Activated CD4-positive, alpha-beta memory T cell treated with anti-CD3 and anti-CD28 coated beads, Interleukin-2, amount 10 ng/mL, durations not matched to agents 7 days and 5 days (primary cell): ENCODE measurements around the gene TESK2. TPM values are rescaled to one million over a fixed set of nuclear protein-coding genes. Genes with fewer than 3 reads are reported as not detected.
"Not testable (repeated sequence)": the region's sequence is repeated elsewhere in the genome, so short reads cannot be mapped to it uniquely, and the experiment has no call there.

Source experiments
- CTCF ChIA-PET: fragments of 350-600 bp; sonication (Branson Sonifier 250); formaldehyde crosslinking; loops from one replicate; lab custom pipeline; 2021; ENCODE audit warnings: antibody characterized with exemption, inconsistent platforms; lab: Charles Lee
- POLR2A ChIA-PET: fragments of 350-600 bp; sonication (Branson Sonifier 250); formaldehyde crosslinking; loops from one replicate; lab custom pipeline; 2021; ENCODE audit warnings: antibody characterized with exemption; lab: Charles Lee
- DNase-seq: peaks from one replicate; pipeline ENCODE4 v3.0.0-alpha.2; 2020
- H3K27ac Mint-ChIP-seq: one replicate; pipeline ENCODE4 v1.8.0; 2021; ENCODE audit warnings: mild to moderate bottlenecking, mixed read lengths
- H3K27me3 Mint-ChIP-seq: one replicate; pipeline ENCODE4 v1.8.0; 2021; ENCODE audit warnings: mixed read lengths
- H3K36me3 Mint-ChIP-seq: one replicate; pipeline ENCODE4 v1.8.0; 2021; ENCODE audit warnings: low read depth, mixed read lengths
- H3K4me1 Mint-ChIP-seq: one replicate; pipeline ENCODE4 v1.8.0; 2021; ENCODE audit warnings: mixed read lengths
- H3K4me3 Mint-ChIP-seq: one replicate; pipeline ENCODE4 v1.8.0; 2021; ENCODE audit warnings: mild to moderate bottlenecking, mixed read lengths
- H3K9me3 Mint-ChIP-seq: one replicate; pipeline ENCODE4 v1.8.0; 2021; ENCODE audit warnings: mixed read lengths
- total RNA-seq, 2 experiments: library from RNA; stranded (reverse); gene quantifications; one replicate each; pipeline ENCODE4 v1.2.3, GENCODE V29; 2021

Gene TESK2
- total RNA-seq, 2 experiments from 2014 or later = 3.7 to 4.3 TPM

- no peaks in the 10 kb centered on the region for H3K36me3 Mint-ChIP-seq
- no peak for DNase-seq
- H3K4me1 Mint-ChIP-seq = peaks cover 19% of the 10 kb centered on the region
- H3K27me3 Mint-ChIP-seq = no peaks in the 10 kb centered on the region
- no peak overlapping the region for H3K4me3 Mint-ChIP-seq
- no peak overlapping the region for H3K27ac Mint-ChIP-seq
- ChIA-PET CTCF (no interaction called here), POLR2A (no interaction called here)
- H3K9me3 Mint-ChIP-seq = no peaks in the 10 kb centered on the region
Observed at GRCh38 chr1:45395051-45395450, 95.9 kb downstream of the TESK2 start.

DNA sequence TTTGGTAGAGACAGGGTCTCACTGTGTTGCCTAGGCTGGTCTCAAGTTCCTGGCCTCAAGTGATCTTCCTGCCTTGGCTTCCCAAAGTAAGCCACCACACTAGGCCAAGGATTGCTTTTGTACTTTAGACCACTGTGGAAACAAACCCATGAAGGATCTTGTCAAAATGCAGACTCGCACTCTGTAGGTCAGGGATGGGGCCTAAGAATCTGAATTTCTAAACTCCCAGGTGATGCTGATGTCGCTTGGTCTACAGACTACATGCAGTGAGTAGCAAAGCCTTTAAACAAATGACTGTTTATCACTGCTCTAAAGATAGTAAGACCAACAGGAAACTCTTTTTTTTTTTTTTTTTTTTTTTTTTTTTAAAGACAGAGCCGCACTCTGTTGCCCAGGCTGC is 96.6 kb downstream of the TESK2 start:
- CTCF ChIA-PET = no interaction called here
- no peak overlapping the region for H3K4me3 Mint-ChIP-seq

GRCh38 chr1:45393718-45394302 is 97.2 kb downstream of the TESK2 start:
- CTCF ChIA-PET = interaction anchor here (0.7 kb wide), 1 partner anchor 12 kb away, joined by 3 read pairs; no protein-coding TSS in a partner anchor
- peak overlapping the region; percentile 35 for H3K27ac Mint-ChIP-seq
- DNase-seq = no peak
- H3K4me1 Mint-ChIP-seq = peaks cover 19% of the 10 kb centered on the region
- H3K9me3 Mint-ChIP-seq = no peaks in the 10 kb centered on the region
- no peak overlapping the region for H3K4me3 Mint-ChIP-seq
- H3K27me3 Mint-ChIP-seq = no peaks in the 10 kb centered on the region
- H3K36me3 Mint-ChIP-seq = no peaks in the 10 kb centered on the region
- POLR2A ChIA-PET = interaction anchor here (1.6 kb wide), 1 partner anchor 575 kb away, joined by 4 read pairs; no protein-coding TSS in a partner anchor

More for the DNA sequence above, 96.6 kb downstream of the TESK2 start:
- no peaks in the 10 kb centered on the region for H3K27me3 Mint-ChIP-seq
- H3K36me3 Mint-ChIP-seq = no peaks in the 10 kb centered on the region
- peaks cover 19% of the 10 kb centered on the region for H3K4me1 Mint-ChIP-seq
- POLR2A ChIA-PET = interaction anchor here (1.6 kb wide), 1 partner anchor 575 kb away, joined by 4 read pairs; no protein-coding TSS in a partner anchor
- no peak overlapping the region for H3K27ac Mint-ChIP-seq
- no peaks in the 10 kb centered on the region for H3K9me3 Mint-ChIP-seq
- DNase-seq = no peak

GRCh38 chr1:45386219-45386618 is 104.7 kb downstream of the TESK2 start:
- Mint-ChIP-seq H3K4me3 (no peak overlapping the region), H3K27ac (no peak overlapping the region), H3K4me1 (no peaks in the 10 kb centered on the region), H3K9me3 (no peaks in the 10 kb centered on the region), H3K27me3 (no peaks in the 10 kb centered on the region), H3K36me3 (no peaks in the 10 kb centered on the region)
- ChIA-PET CTCF (no interaction called here), POLR2A (no interaction called here)
- no peak for DNase-seq

DNA sequence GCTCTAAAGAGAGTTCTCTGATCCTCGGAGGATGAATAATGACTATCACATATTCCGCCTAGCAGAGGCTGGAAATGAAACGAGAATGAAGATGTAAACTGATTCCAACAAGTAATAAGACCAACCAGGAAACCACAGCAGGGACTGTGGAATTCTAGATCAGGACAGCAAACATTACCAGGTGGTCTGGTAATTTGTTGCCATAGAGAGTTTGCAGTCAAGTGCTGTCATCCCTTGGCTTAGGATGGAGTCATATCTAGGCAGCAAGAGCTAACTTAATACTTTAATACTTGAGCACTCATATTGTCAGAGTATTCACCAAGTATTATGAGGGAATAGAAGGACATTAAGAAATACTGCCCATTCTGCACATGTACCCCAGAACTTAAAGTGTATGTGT is 105.7 kb downstream of the TESK2 start:
- Mint-ChIP-seq H3K9me3 (no peaks in the 10 kb centered on the region), H3K4me3 (no peak overlapping the region), H3K27me3 (no peaks in the 10 kb centered on the region), H3K27ac (no peak overlapping the region), H3K36me3 (no peaks in the 10 kb centered on the region), H3K4me1 (no peaks in the 10 kb centered on the region)
- no peak for DNase-seq
- POLR2A ChIA-PET = no interaction called here
- CTCF ChIA-PET = interaction anchor here (0.5 kb wide), 1 partner anchor 82 kb away, joined by 3 read pairs; no protein-coding TSS in a partner anchor

DNA sequence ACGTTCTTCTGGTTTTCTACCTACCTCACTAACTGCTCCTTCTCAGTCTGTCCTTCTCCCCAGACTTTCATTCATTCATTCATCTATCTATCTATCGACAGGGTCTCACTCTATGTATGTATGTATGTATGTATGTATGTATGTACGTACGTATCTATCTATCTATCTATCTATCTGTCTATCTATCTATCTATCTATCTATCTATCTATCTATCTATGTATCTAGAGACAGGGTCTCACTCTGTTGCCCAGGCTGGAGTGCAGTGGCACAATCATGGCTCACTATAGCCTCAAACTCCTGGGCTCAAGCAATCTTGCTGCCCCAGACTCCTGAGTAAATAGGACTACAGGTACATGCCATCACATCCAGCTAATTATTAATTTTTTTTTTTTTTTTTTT is 106.8 kb downstream of the TESK2 start:
- CTCF ChIA-PET = interaction anchor here (0.7 kb wide), 1 partner anchor 100 kb away, joined by 3 read pairs; no protein-coding TSS in a partner anchor

GRCh38 chr1:45383191-45383590 is 107.8 kb downstream of the TESK2 start:
- no peak for DNase-seq
- Mint-ChIP-seq H3K4me3 (no peak overlapping the region), H3K27ac (no peak overlapping the region), H3K36me3 (no peaks in the 10 kb centered on the region), H3K4me1 (no peaks in the 10 kb centered on the region), H3K9me3 (no peaks in the 10 kb centered on the region), H3K27me3 (no peaks in the 10 kb centered on the region)
- POLR2A ChIA-PET = no interaction called here
- CTCF ChIA-PET = interaction anchor here (0.7 kb wide), 1 partner anchor 26 kb away, joined by 3 read pairs; no protein-coding TSS in a partner anchor

More for the DNA sequence above, 106.8 kb downstream of the TESK2 start:
- H3K4me1 Mint-ChIP-seq, DNase-seq, H3K4me3 Mint-ChIP-seq, H3K27ac Mint-ChIP-seq, H3K36me3 Mint-ChIP-seq, H3K9me3 Mint-ChIP-seq, H3K27me3 Mint-ChIP-seq, POLR2A ChIA-PET: not testable (repeated sequence)

- H3K4me3 Mint-ChIP-seq = no peak overlapping the region
- no peak overlapping the region for H3K27ac Mint-ChIP-seq
- no peak for DNase-seq
- H3K4me1 Mint-ChIP-seq = no peaks in the 10 kb centered on the region
- H3K27me3 Mint-ChIP-seq = no peaks in the 10 kb centered on the region
- ChIA-PET POLR2A (no interaction called here), CTCF (interaction anchor here (0.7 kb wide), 1 partner anchor 187 kb away, joined by 4 read pairs; no protein-coding TSS in a partner anchor)
- no peaks in the 10 kb centered on the region for H3K36me3 Mint-ChIP-seq
- no peaks in the 10 kb centered on the region for H3K9me3 Mint-ChIP-seq
Observed at GRCh38 chr1:45381243-45381642, 109.7 kb downstream of the TESK2 start.

- H3K36me3 Mint-ChIP-seq = no peaks in the 10 kb centered on the region
Observed at GRCh38 chr1:45380730-45381129, 110.2 kb downstream of the TESK2 start.

GRCh38 chr1:45380125-45380524 is 110.8 kb downstream of the TESK2 start:
- H3K9me3 Mint-ChIP-seq = no peaks in the 10 kb centered on the region
- no peaks in the 10 kb centered on the region for H3K36me3 Mint-ChIP-seq
- DNase-seq = no peak
- ChIA-PET CTCF (no interaction called here), POLR2A (no interaction called here)
- no peak overlapping the region for H3K4me3 Mint-ChIP-seq
- H3K27ac Mint-ChIP-seq = no peak overlapping the region
- no peaks in the 10 kb centered on the region for H3K4me1 Mint-ChIP-seq
- no peaks in the 10 kb centered on the region for H3K27me3 Mint-ChIP-seq

More at GRCh38 chr1:45380730-45381129, 110.2 kb downstream of the TESK2 start:
- POLR2A ChIA-PET = no interaction called here
- Mint-ChIP-seq H3K9me3 (no peaks in the 10 kb centered on the region), H3K4me3 (no peak overlapping the region), H3K27ac (no peak overlapping the region), H3K4me1 (no peaks in the 10 kb centered on the region), H3K27me3 (no peaks in the 10 kb centered on the region)
- no peak for DNase-seq
- CTCF ChIA-PET = no interaction called here

DNA sequence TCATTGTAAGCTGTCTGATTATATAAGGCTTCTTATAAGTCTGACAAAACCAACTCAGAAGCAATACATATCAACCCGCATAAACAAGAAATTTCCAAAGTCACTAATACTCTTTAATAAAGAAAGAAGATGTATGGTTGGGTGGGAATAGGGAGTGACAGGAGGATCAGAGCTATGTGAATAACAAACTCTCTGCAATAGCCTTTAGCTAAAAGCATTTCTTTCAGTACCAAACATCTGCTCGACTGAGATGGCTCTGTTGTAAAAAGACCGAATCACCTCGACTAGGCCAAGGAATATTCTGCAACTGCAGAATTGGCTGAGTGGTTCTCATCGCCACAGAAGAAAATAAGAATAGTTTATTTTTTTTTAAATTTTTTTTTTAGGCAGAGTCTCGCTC is 111.4 kb downstream of the TESK2 start:
- POLR2A ChIA-PET = interaction anchor here (1.3 kb wide), 1 partner anchor 40 kb away, joined by 6 read pairs; the partner anchor contains the start of genes MUTYH and TOE1
- H3K27ac Mint-ChIP-seq = no peak overlapping the region
- H3K36me3 Mint-ChIP-seq = no peaks in the 10 kb centered on the region
- H3K27me3 Mint-ChIP-seq = no peaks in the 10 kb centered on the region
- no peak overlapping the region for H3K4me3 Mint-ChIP-seq
- CTCF ChIA-PET = no interaction called here
- DNase-seq = no peak
- no peaks in the 10 kb centered on the region for H3K9me3 Mint-ChIP-seq
- peaks cover 3% of the 10 kb centered on the region for H3K4me1 Mint-ChIP-seq

DNA sequence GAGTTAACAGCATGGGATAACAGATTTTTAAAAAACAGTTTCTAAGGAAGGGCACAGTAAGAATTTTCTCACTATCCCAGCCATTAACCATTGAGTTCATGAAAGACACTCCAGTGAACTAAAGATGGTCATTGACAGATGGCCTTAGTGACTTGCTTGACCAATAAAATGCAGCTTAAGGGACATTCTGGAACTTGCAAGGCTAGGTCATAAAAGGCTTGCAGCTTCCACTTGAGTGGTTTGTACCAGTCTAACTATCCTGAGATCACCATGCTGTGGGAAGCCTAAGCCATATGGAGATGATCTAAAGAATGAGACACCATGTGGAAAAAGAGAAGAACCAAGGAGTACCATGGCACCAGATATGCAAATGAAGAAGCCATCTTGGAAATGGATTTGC is 112.8 kb downstream of the TESK2 start:
- CTCF ChIA-PET = no interaction called here
- POLR2A ChIA-PET = no interaction called here
- no peaks in the 10 kb centered on the region for H3K27me3 Mint-ChIP-seq
- no peaks in the 10 kb centered on the region for H3K36me3 Mint-ChIP-seq
- H3K4me1 Mint-ChIP-seq = peaks cover 5% of the 10 kb centered on the region
- H3K27ac Mint-ChIP-seq = no peak overlapping the region
- DNase-seq = no peak
- no peak overlapping the region for H3K4me3 Mint-ChIP-seq
- no peaks in the 10 kb centered on the region for H3K9me3 Mint-ChIP-seq

DNA sequence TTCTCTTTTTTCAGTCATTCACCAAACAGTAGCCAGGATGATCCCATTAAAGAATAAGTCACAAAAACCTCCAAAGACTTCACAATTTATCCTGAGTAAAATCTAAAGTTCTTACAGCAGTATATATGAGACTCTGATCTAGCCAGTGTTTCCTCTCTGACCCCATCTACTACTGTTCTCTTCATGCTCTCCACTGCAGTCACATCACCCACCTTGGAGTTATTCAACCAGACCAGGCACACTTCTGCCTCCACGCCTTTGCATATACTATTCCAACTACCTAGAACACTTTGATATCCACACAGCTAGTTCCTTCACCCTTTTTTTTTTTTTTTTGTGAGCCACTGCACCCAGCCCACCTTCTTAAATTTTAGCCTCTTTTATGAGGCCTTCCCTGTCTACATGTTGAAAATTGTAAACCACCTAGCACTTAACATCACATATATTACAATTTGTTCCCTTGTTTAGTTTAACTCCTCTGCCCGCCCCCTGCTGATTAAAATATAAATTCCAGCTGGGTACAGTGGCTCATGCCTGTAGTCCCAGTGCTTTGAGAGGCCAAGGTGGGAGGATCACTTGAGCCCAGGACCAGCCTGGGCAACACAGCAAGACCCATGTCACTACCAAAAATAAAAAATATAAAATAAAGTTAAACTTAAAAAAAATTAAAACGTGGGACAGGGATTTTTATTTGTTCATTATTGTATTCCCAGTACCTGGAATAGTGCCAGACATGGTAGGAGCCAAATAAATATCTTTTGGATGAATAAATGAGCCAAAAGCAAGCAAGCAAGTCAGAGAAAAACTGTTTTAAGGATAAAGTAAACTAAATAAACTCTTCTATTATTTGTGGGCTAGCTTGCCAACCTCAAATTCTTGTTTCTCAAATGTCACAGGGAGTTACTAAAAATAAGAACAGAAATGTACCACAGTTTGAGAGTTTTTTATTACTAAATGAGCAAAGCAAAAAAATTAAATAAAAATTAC is 115.6 kb downstream of the TESK2 start:
- no peak for DNase-seq
- H3K4me3 Mint-ChIP-seq = no peak overlapping the region
- H3K27ac Mint-ChIP-seq = no peak overlapping the region
- POLR2A ChIA-PET = no interaction called here
- H3K9me3 Mint-ChIP-seq = no peaks in the 10 kb centered on the region
- H3K4me1 Mint-ChIP-seq = peaks cover 8% of the 10 kb centered on the region
- no peaks in the 10 kb centered on the region for H3K36me3 Mint-ChIP-seq
- CTCF ChIA-PET = interaction anchor here (0.6 to 1.1 kb wide), 2 partner anchors 49 to 532 kb away, joined by 3 to 7 read pairs; no protein-coding TSS in a partner anchor
- no peaks in the 10 kb centered on the region for H3K27me3 Mint-ChIP-seq
